ENCODE results near the gene NHS.

The NHS gene

DNA sequence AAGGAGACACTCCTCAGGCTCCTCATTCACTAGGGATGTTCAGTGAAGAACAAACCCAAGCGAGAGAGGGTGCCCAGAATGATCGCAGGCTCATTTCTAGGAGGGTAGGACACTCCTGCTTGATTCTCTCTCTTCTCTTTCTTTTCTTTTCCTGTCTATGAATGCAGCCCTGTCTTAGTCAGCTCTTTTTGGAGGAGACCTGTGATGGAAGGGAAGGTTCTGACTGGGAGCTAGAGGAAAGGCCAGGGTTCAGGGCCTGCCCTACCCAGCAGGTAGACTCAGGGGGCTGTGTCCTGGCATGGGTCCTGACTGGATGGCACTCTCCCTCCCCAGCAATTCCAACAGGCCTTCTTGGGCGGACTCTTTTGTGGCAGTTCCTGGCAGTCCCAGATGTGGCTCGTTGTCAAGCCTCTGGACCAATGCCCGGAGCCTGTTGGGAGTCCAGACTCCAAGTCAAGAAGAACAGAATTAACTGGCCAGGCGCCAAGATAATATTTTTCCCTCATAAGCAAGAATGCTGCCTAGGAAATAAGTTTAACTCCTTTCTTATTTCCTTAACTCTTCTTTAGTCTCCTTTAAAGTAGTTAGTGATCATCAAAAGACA, 222.9 kb downstream of the NHS start:
- TF ChIP-seq FOXP2 (optimal IDR thresholded peaks at IDR 0.05; ENCODE audit: borderline replicate concordance, extremely low read depth, extremely low read length, insufficient read depth) (no peak), POLR2AphosphoS5 (IDR thresholded peaks at IDR 0.05; ENCODE audit: low read depth, low read length) (no peak), TAF1 (IDR thresholded peaks at IDR 0.05; ENCODE audit: borderline replicate concordance, insufficient read depth, low read length) (no peak), SIN3A (IDR thresholded peaks at IDR 0.05; ENCODE audit: borderline replicate concordance, insufficient read depth, low read length) (no peak)
- TF ChIP-seq, protein P1, sequence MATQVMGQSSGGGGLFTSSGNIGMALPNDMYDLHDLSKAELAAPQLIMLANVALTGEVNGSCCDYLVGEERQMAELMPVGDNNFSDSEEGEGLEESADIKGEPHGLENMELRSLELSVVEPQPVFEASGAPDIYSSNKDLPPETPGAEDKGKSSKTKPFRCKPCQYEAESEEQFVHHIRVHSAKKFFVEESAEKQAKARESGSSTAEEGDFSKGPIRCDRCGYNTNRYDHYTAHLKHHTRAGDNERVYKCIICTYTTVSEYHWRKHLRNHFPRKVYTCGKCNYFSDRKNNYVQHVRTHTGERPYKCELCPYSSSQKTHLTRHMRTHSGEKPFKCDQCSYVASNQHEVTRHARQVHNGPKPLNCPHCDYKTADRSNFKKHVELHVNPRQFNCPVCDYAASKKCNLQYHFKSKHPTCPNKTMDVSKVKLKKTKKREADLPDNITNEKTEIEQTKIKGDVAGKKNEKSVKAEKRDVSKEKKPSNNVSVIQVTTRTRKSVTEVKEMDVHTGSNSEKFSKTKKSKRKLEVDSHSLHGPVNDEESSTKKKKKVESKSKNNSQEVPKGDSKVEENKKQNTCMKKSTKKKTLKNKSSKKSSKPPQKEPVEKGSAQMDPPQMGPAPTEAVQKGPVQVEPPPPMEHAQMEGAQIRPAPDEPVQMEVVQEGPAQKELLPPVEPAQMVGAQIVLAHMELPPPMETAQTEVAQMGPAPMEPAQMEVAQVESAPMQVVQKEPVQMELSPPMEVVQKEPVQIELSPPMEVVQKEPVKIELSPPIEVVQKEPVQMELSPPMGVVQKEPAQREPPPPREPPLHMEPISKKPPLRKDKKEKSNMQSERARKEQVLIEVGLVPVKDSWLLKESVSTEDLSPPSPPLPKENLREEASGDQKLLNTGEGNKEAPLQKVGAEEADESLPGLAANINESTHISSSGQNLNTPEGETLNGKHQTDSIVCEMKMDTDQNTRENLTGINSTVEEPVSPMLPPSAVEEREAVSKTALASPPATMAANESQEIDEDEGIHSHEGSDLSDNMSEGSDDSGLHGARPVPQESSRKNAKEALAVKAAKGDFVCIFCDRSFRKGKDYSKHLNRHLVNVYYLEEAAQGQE (IDR thresholded peaks at IDR 0.05; ENCODE audit: insufficient read depth in 1 of 2, low read depth in 2 of 2, low read length in 2 of 2) = no peak

DNA sequence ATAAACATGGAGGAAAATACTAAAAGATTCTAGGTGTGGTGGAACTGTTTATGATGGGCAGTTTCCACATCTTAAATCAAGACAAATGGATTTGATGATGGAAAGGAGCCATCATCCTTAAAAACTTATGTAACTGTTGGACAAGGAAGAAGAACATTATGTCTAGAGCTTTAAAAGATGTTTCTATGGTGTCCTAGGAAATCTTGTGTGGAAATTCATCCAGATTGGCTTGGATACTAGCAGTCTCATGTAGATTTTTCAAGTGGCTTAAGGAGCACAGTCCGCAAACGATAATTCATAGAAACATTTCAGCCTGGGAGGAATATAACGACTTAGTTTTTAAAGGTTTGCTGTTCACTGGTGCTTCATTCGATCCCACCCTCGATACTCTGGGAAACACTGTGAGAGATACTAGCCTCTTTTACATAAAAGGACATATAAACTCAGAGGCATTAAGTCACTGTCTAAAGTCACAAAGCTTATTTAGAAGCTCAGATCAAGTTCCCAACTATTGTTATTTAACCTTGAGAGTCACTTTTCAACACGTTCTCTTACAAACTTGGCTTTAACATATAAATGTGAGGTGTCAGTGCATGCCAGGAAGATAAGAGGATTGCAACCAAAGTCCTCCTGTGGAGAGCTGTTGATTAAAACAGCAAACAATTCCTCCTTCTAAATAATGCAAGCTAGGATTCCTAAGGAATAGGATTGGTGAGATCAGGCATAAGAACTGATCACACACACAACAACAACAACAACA, 226.6 kb downstream of the NHS start:
- TF ChIP-seq POLR2AphosphoS5 (IDR thresholded peaks at IDR 0.05; ENCODE audit: low read depth, low read length) (no peak), SIN3A (IDR thresholded peaks at IDR 0.05; ENCODE audit: borderline replicate concordance, insufficient read depth, low read length) (no peak), FOXP2 (optimal IDR thresholded peaks at IDR 0.05; ENCODE audit: borderline replicate concordance, extremely low read depth, extremely low read length, insufficient read depth) (no peak), TAF1 (IDR thresholded peaks at IDR 0.05; ENCODE audit: borderline replicate concordance, insufficient read depth, low read length) (no peak)
- TF ChIP-seq, protein P1 (IDR thresholded peaks at IDR 0.05; ENCODE audit: insufficient read depth in 1 of 2, low read depth in 2 of 2, low read length in 2 of 2) = no peak

DNA sequence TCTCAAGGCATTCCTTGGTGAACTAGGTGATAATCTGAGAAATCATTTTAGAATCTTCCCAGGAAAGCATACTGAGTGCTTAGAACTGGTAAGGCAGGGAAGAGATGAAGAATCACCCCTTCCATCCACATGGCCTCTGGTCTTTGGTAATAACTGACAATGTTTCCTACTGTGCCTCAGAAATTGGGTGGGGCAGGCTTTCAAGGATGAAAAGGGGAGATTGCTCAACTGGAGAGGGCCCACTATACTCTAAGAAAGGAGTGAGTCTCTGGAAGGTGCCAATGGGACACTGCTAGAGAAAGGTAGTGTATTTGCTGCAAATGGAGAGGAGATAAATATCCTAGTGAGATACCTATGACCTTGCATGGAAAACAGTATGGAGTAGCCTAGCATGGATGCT, 227.2 kb downstream of the NHS start:
- TF ChIP-seq POLR2AphosphoS5 (IDR thresholded peaks at IDR 0.05; ENCODE audit: low read depth, low read length) = no peak
- TF ChIP-seq SIN3A (IDR thresholded peaks at IDR 0.05; ENCODE audit: borderline replicate concordance, insufficient read depth, low read length) = no peak
- TF ChIP-seq, protein P1 (IDR thresholded peaks at IDR 0.05; ENCODE audit: insufficient read depth in 1 of 2, low read depth in 2 of 2, low read length in 2 of 2) = no peak
- no peak for TF ChIP-seq FOXP2 (optimal IDR thresholded peaks at IDR 0.05; ENCODE audit: borderline replicate concordance, extremely low read depth, extremely low read length, insufficient read depth)
- TF ChIP-seq TAF1 (IDR thresholded peaks at IDR 0.05; ENCODE audit: borderline replicate concordance, insufficient read depth, low read length) = no peak

DNA sequence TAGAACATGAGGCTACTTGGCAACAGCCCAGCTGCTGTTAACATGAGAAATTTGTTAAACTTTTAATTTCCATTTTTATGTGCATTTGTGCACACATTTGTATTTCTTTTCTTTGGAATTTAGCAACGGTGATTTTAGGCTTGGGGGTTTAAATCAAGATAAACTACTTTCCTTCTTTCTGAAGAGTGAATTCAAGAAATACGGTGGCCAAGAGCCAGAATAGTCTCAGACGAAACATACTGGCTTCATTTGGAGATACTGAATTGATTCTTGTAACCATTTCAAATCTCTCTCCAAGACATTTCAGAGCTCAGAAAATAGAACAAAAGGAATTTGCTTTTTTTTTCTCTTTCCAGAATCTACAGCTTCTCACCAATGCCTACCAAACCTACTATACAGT, 228.2 kb downstream of the NHS start:
- TF ChIP-seq TAF1 (IDR thresholded peaks at IDR 0.05; ENCODE audit: borderline replicate concordance, insufficient read depth, low read length) (no peak), POLR2AphosphoS5 (IDR thresholded peaks at IDR 0.05; ENCODE audit: low read depth, low read length) (no peak), SIN3A (IDR thresholded peaks at IDR 0.05; ENCODE audit: borderline replicate concordance, insufficient read depth, low read length) (no peak), FOXP2 (optimal IDR thresholded peaks at IDR 0.05; ENCODE audit: borderline replicate concordance, extremely low read depth, extremely low read length, insufficient read depth) (no peak)
- TF ChIP-seq, protein P1 (IDR thresholded peaks at IDR 0.05; ENCODE audit: insufficient read depth in 1 of 2, low read depth in 2 of 2, low read length in 2 of 2) = no peak

Data from PFSK-1 (cell line).